Spleen (tissue), 7 donors: Measurements from ENCODE around the gene UNC50.

Source experiments
- POLR2A ChIP-seq, 3 donors: fragments of 450-650 bp; IDR thresholded peaks; one replicate each; pipeline ENCODE4 v1.5.1; 2017; ENCODE audit warnings: antibody characterized with exemption in 3 of 3, mild to moderate bottlenecking in 1 of 3
- POLR2AphosphoS5 ChIP-seq, 3 donors: sonication (generic); formaldehyde crosslinking; IDR thresholded peaks; one replicate each; pipeline ENCODE4 v1.5.1; 2017; ENCODE audit warnings: antibody characterized with exemption in 3 of 3
- TF ChIP-seq, protein P1 (sequence below), 11 experiments: fragments of 200-600 bp in 7 of 11; fragments of 450-650 bp in 4 of 11; sonication (generic) in 4 of 11; IDR thresholded peaks in 8 of 11; conservative IDR thresholded peaks in 3 of 11; 1 replicate in 7 of 11; 2 replicates in 4 of 11; pipeline versions ENCODE4 v1.4.0 to v1.8.0; 2016 to 2021; ENCODE audit warnings: antibody characterized with exemption in 11 of 11, inconsistent platforms in 4 of 11, mild to moderate bottlenecking in 1 of 11
- donor health status: DM: no; HTN: no; CAD: no; lungs with moderate emphysema.
- donor health status: DM: no; HTN: no; CAD: no.
- donor health status: DM: no; HTN: no; CAD: no.

DNA sequence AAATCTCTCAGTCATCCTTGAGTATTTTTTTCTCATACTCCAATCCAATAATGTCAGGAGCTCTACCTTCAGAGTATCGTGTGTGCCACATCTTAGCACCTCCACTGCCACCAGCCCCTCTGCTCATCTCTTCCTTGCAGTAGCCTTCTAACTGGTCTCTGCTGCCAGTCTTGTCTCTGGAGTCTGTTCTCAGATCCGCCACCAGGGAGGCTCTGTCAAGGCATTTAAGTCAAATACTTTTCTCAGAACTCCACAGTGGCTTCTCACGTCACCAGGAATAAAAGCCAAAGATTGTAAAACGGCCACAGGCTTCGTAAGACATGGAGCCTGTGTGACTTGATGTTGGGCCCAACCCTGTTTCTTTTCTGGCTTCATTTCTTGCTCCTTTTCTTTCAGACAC lies 7.1 kb downstream of the UNC50 start:
- TF ChIP-seq POLR2AphosphoS5 (IDR thresholded peaks at IDR 0.05) (no peak), POLR2A (IDR thresholded peaks at IDR 0.05) (no peak)
- TF ChIP-seq, protein P1, sequence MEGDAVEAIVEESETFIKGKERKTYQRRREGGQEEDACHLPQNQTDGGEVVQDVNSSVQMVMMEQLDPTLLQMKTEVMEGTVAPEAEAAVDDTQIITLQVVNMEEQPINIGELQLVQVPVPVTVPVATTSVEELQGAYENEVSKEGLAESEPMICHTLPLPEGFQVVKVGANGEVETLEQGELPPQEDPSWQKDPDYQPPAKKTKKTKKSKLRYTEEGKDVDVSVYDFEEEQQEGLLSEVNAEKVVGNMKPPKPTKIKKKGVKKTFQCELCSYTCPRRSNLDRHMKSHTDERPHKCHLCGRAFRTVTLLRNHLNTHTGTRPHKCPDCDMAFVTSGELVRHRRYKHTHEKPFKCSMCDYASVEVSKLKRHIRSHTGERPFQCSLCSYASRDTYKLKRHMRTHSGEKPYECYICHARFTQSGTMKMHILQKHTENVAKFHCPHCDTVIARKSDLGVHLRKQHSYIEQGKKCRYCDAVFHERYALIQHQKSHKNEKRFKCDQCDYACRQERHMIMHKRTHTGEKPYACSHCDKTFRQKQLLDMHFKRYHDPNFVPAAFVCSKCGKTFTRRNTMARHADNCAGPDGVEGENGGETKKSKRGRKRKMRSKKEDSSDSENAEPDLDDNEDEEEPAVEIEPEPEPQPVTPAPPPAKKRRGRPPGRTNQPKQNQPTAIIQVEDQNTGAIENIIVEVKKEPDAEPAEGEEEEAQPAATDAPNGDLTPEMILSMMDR (IDR thresholded peaks at IDR 0.05 in 8 of 11, conservative IDR thresholded peaks at IDR 0.05 in 3 of 11): no peak
